ENCODE results near the gene MTHFD1L.
"Not testable (repeated sequence)": the region's sequence is repeated elsewhere in the genome, so short reads cannot be mapped to it uniquely, and the experiment has no call there.

MTHFD1L gene

GRCh38 chr6:151070631-151071051, 205.1 kb downstream of the MTHFD1L start:
- DNase-seq: no peak

GRCh38 chr6:151071295-151071694, 205.8 kb downstream of the MTHFD1L start:
- DNase-seq: no peak

- DNase-seq: no peak
Measured at GRCh38 chr6:151073146-151073545, 207.6 kb downstream of the MTHFD1L start.

- DNase-seq: no peak
Measured at GRCh38 chr6:151073701-151074100, 208.2 kb downstream of the MTHFD1L start.

GRCh38 chr6:151075005-151075404, 209.5 kb downstream of the MTHFD1L start:
- DNase-seq: no peak

GRCh38 chr6:151075527-151075926, 210.0 kb downstream of the MTHFD1L start:
- no peak for DNase-seq

GRCh38 chr6:151075930-151076555, 210.5 kb downstream of the MTHFD1L start:
- DNase-seq: no peak

GRCh38 chr6:151078655-151079054, 213.2 kb downstream of the MTHFD1L start:
- DNase-seq: no peak

GRCh38 chr6:151081656-151082055, 216.2 kb downstream of the MTHFD1L start:
- DNase-seq: no peak

- DNase-seq: no peak
Measured at GRCh38 chr6:151082079-151082478, 216.6 kb downstream of the MTHFD1L start.

- DNase-seq: no peak
Measured at GRCh38 chr6:151084275-151084674, 218.8 kb downstream of the MTHFD1L start.

- DNase-seq: not testable (repeated sequence)
Measured at GRCh38 chr6:151087055-151087454, 221.6 kb downstream of the MTHFD1L start.

- DNase-seq: no peak
Measured at GRCh38 chr6:151087861-151088598, 222.5 kb downstream of the MTHFD1L start.

- no peak for DNase-seq
Measured at GRCh38 chr6:151088599-151088935, 223.1 kb downstream of the MTHFD1L start.

GRCh38 chr6:151088963-151089362, 223.5 kb downstream of the MTHFD1L start:
- no peak for DNase-seq

GRCh38 chr6:151089978-151090377, 224.5 kb downstream of the MTHFD1L start:
- DNase-seq: no peak

- DNase-seq: no peak
Measured at GRCh38 chr6:151091571-151091970, 226.1 kb downstream of the MTHFD1L start.

- no peak for DNase-seq
Measured at GRCh38 chr6:151092591-151092990, 227.1 kb downstream of the MTHFD1L start.

GRCh38 chr6:151093706-151094105, 228.2 kb downstream of the MTHFD1L start:
- no peak for DNase-seq

- no peak for DNase-seq
Measured at GRCh38 chr6:151095538-151096254, 230.2 kb downstream of the MTHFD1L start.

GRCh38 chr6:151096255-151096612, 230.7 kb downstream of the MTHFD1L start:
- no peak for DNase-seq

GRCh38 chr6:151096691-151097606, 231.4 kb downstream of the MTHFD1L start:
- no peak for DNase-seq

GRCh38 chr6:151098166-151098565, 232.7 kb downstream of the MTHFD1L start:
- no peak for DNase-seq

Measured in DMS153 (cell line).